GM18505 (cell line): Measurements from ENCODE around the gene C1orf21.

ENCODE experiments used
- ATAC-seq: cut with Tn5 transposase; IDR thresholded peaks from one replicate; pipeline ENCODE4 v1.9.1; 2021; ENCODE audit not compliant: unreplicated experiment
- POLR2A ChIP-seq: IDR thresholded peaks from 4 replicates; pipeline ENCODE4 v1.6.1; 2011; ENCODE audit warnings: borderline replicate concordance; ENCODE audit not compliant: insufficient read depth, insufficient read length; ENCODE audit errors: extremely low read depth

Gene C1orf21

GRCh38 chr1:184649451-184649888 is 262.6 kb downstream of the C1orf21 start:
- no peak for TF ChIP-seq POLR2A
- peak; percentile 83 for ATAC-seq

GRCh38 chr1:184650177-184650866 is 263.5 kb downstream of the C1orf21 start:
- ATAC-seq: no peak
- no peak for TF ChIP-seq POLR2A

- no peak for TF ChIP-seq POLR2A
Observed at GRCh38 chr1:184655185-184655584, 268.4 kb downstream of the C1orf21 start.

GRCh38 chr1:184656221-184656620 is 269.4 kb downstream of the C1orf21 start:
- TF ChIP-seq POLR2A: no peak
- ATAC-seq: no peak

More at GRCh38 chr1:184655185-184655584, 268.4 kb downstream of the C1orf21 start:
- no peak for ATAC-seq

GRCh38 chr1:184658055-184658454 is 271.2 kb downstream of the C1orf21 start:
- no peak for TF ChIP-seq POLR2A
- ATAC-seq: no peak

- no peak for TF ChIP-seq POLR2A
- no peak for ATAC-seq
Observed at GRCh38 chr1:184660462-184661191, 273.8 kb downstream of the C1orf21 start.

GRCh38 chr1:184661801-184662200 is 275.0 kb downstream of the C1orf21 start:
- ATAC-seq: no peak
- TF ChIP-seq POLR2A: no peak

GRCh38 chr1:184664042-184664660 is 277.3 kb downstream of the C1orf21 start:
- peak; percentile 76 for ATAC-seq
- TF ChIP-seq POLR2A: no peak

GRCh38 chr1:184664661-184665060 is 277.8 kb downstream of the C1orf21 start:
- no peak for ATAC-seq
- no peak for TF ChIP-seq POLR2A

GRCh38 chr1:184665360-184665759 is 278.5 kb downstream of the C1orf21 start:
- no peak for TF ChIP-seq POLR2A
- no peak for ATAC-seq

GRCh38 chr1:184669391-184669790 is 282.6 kb downstream of the C1orf21 start:
- no peak for TF ChIP-seq POLR2A
- ATAC-seq: no peak

- no peak for ATAC-seq
- TF ChIP-seq POLR2A: no peak
Observed at GRCh38 chr1:184672013-184672726, 285.3 kb downstream of the C1orf21 start.

- ATAC-seq: no peak
- TF ChIP-seq POLR2A: no peak
Observed at GRCh38 chr1:184673305-184673704, 286.5 kb downstream of the C1orf21 start.
